GM12878 (cell line): ENCODE measurements around the gene CTIF. TPM values are rescaled to one million over a fixed set of nuclear protein-coding genes. Genes with fewer than 3 reads are reported as not detected.

Experiments
- ATAC-seq: fragments of 200-7000 bp; cut with Tn5 transposase; 3 replicates; pipeline ENCODE4 v1.9.1; 2020; ENCODE audit warnings: mild to moderate bottlenecking, moderate library complexity
- BruUV-seq: library from RNA; stranded (reverse); fragments of 400-500 nt; replicated peaks from 2 replicates; lab custom pipeline; 2021; lab: Mats Ljungman, UMichigan
- CTCF ChIA-PET: fragments of 300-600 bp; sonication (Branson Sonifier 250); formaldehyde crosslinking; extraction: SDS; loops from one replicate; lab custom pipeline; 2021; ENCODE audit warnings: inconsistent platforms; lab: Yijun Ruan, JAX
- POLR2A ChIA-PET: fragments of 350-600 bp; formaldehyde crosslinking; extraction: SDS; loops from one replicate; lab custom pipeline; 2021; ENCODE audit warnings: inconsistent platforms; lab: Charles Lee
- RAD21 ChIA-PET: fragments of 300-600 bp; sonication (Branson Sonifier 250); formaldehyde crosslinking; loops from one replicate; lab custom pipeline; 2023; ENCODE audit warnings: antibody characterized with exemption; ENCODE audit not compliant: unreplicated experiment; lab: Charles Lee
- SMC1A ChIA-PET: fragments of 300-600 bp; sonication (Branson Sonifier 250); formaldehyde crosslinking; loops from one replicate; lab custom pipeline; 2023; ENCODE audit not compliant: unreplicated experiment, uncharacterized antibody; lab: Charles Lee
- DNase-seq: peaks from one replicate; pipeline ENCODE4 v3.0.0-alpha.2; 2011; ENCODE audit warnings: low read depth, low spot score
- FAIRE-seq: peaks from 3 replicates; lab custom pipeline; 2011; peaks lifted over from hg19 to GRCh38; lab: Jason Lieb, UNC
- H2AFZ ChIP-seq: 2 replicates; pipeline ENCODE4 v1.6.0; 2011; ENCODE audit warnings: low read depth, low read length, control low read depth; ENCODE audit not compliant: control insufficient read depth
- H3K27ac ChIP-seq: 2 replicates; pipeline ENCODE4 v1.5.1; 2011; ENCODE audit warnings: control low read depth; ENCODE audit not compliant: control insufficient read depth, insufficient read depth
- H3K27me3 ChIP-seq, 2 experiments: replicated peaks in 1 of 2; 2 replicates each; pipeline versions ENCODE4 v1.6.0 to v1.6.1; 2011; ENCODE audit warnings: low read length in 1 of 2; ENCODE audit not compliant: control insufficient read depth in 2 of 2, insufficient read depth in 2 of 2
- H3K36me3 ChIP-seq, 2 experiments: 2 replicates each; pipeline ENCODE4 v1.5.1; 2011; ENCODE audit warnings: low read length in 1 of 2; ENCODE audit not compliant: control insufficient read depth in 2 of 2, insufficient read depth in 2 of 2
- H3K4me1 ChIP-seq: 2 replicates; pipeline ENCODE4 v1.6.1; 2011; ENCODE audit warnings: mild to moderate bottlenecking, low read length, moderate library complexity, mixed read lengths; ENCODE audit not compliant: control insufficient read depth, insufficient read depth
- H3K4me2 ChIP-seq: 2 replicates; pipeline ENCODE4 v1.6.0; 2011; ENCODE audit warnings: control low read depth; ENCODE audit not compliant: control insufficient read depth, insufficient read depth
- H3K4me3 ChIP-seq: fragments of 200-600 bp; sonication (generic); 2 replicates; pipeline ENCODE4 v1.5.1; 2016
- H3K79me2 ChIP-seq: 2 replicates; pipeline ENCODE4 v1.6.0; 2011; ENCODE audit warnings: low read length; ENCODE audit not compliant: control insufficient read depth, insufficient read depth
- H3K9ac ChIP-seq: 2 replicates; pipeline ENCODE4 v1.8.0; 2011; ENCODE audit warnings: low read length, control low read depth, mixed read lengths; ENCODE audit not compliant: control insufficient read depth, insufficient read depth
- H3K9me3 ChIP-seq: replicated peaks from 3 replicates; pipeline ENCODE4 v1.5.1; 2011; ENCODE audit warnings: mild to moderate bottlenecking, low read length; ENCODE audit not compliant: control insufficient read depth, insufficient read depth
- H4K20me1 ChIP-seq: 2 replicates; pipeline ENCODE4 v1.6.0; 2011; ENCODE audit not compliant: control insufficient read depth, insufficient read depth
- ATF3 ChIP-seq: IDR thresholded peaks from 2 replicates; pipeline ENCODE4 v1.6.1; 2011; ENCODE audit warnings: low read depth, mild to moderate bottlenecking, low read length, moderate library complexity, borderline replicate concordance; ENCODE audit errors: extremely low read depth
- CREB1 ChIP-seq: IDR thresholded peaks from 2 replicates; pipeline ENCODE4 v1.6.1; 2012; ENCODE audit warnings: low read depth, mild to moderate bottlenecking, inconsistent platforms
- IRF3 ChIP-seq: fragments of 450-650 bp; IDR thresholded peaks from 2 replicates; pipeline ENCODE4 v1.6.1; 2014; ENCODE audit warnings: mild to moderate bottlenecking
- JUND ChIP-seq: IDR thresholded peaks from 2 replicates; pipeline ENCODE4 v1.6.1; 2012; ENCODE audit warnings: low read depth, mild to moderate bottlenecking, low read length, improper control_type of control experiment, moderate library complexity
- MEF2A ChIP-seq: IDR thresholded peaks from 2 replicates; pipeline ENCODE4 v1.6.1; 2011; ENCODE audit warnings: low read depth, mild to moderate bottlenecking, low read length, moderate library complexity; ENCODE audit not compliant: insufficient read depth
- NBN ChIP-seq: fragments of 450-650 bp; IDR thresholded peaks from 2 replicates; pipeline ENCODE4 v1.6.1; 2016
- NR2C2 ChIP-seq: IDR thresholded peaks from 2 replicates; pipeline ENCODE4 v1.6.1; 2011; ENCODE audit warnings: borderline replicate concordance, low read depth; ENCODE audit not compliant: control insufficient read depth, insufficient read length
- RUNX3 ChIP-seq: IDR thresholded peaks from 2 replicates; pipeline ENCODE4 v1.6.1; 2012; ENCODE audit warnings: low read length, inconsistent platforms
- SMC3 ChIP-seq: IDR thresholded peaks from 2 replicates; pipeline ENCODE4 v1.6.1; 2011; ENCODE audit warnings: low read length, improper control_type of control experiment, borderline replicate concordance
- SRF ChIP-seq, 2 experiments: IDR thresholded peaks; 2 replicates each; pipeline ENCODE4 v1.6.1; 2011; ENCODE audit warnings: low read depth in 2 of 2, low read length in 2 of 2, mild to moderate bottlenecking in 1 of 2, moderate library complexity in 1 of 2
- STAT1 ChIP-seq: fragments of 450-650 bp; conservative IDR thresholded peaks from 2 replicates; pipeline ENCODE4 v1.6.1; 2014; ENCODE audit warnings: antibody characterized with exemption, mild to moderate bottlenecking
- SUZ12 ChIP-seq: fragments of 200-600 bp; sonication (generic); IDR thresholded peaks from one replicate; pipeline ENCODE4 v1.6.1; 2018; ENCODE audit warnings: antibody characterized with exemption, mild to moderate bottlenecking; ENCODE audit not compliant: unreplicated experiment
- TCF7 ChIP-seq: IDR thresholded peaks from 2 replicates; pipeline ENCODE4 v1.6.1; 2014; ENCODE audit warnings: antibody characterized with exemption, borderline replicate concordance
- ZBED1 ChIP-seq: IDR thresholded peaks from 2 replicates; pipeline ENCODE4 v1.6.1; 2016; ENCODE audit warnings: borderline replicate concordance
- ZBTB33 ChIP-seq: fragments of 450-650 bp; IDR thresholded peaks from 2 replicates; pipeline ENCODE4 v1.6.1; 2017; ENCODE audit warnings: mild to moderate bottlenecking
- ZZZ3 ChIP-seq: IDR thresholded peaks from 2 replicates; pipeline ENCODE4 v1.6.1; 2011; ENCODE audit warnings: low read depth; ENCODE audit not compliant: control insufficient read depth, insufficient read length
- WGBS: methylation state at CpG from one replicate; pipeline ENCODE4 v1.1.6; 2016; ENCODE audit warnings: low lambda C conversion rate; ENCODE audit not compliant: insufficient replicate concordance, insufficient coverage; ENCODE audit errors: missing lambda C conversion rate; 5-methylcytosine and 5-hydroxymethylcytosine counted together
- in situ Hi-C: fragments of 300-500 bp; cut with MboI; formaldehyde crosslinking; loops from 9 replicates; pipeline ENCODE4 v1.14.3; 2018; ENCODE audit warnings: mixed read lengths
- intact Hi-C: fragments of 100-400 bp; cut with micrococcal nuclease; formaldehyde crosslinking; loops from one replicate; pipeline ENCODE4 v1.14.2; 2022; ENCODE audit not compliant: unreplicated experiment
- polyA plus RNA-seq, 11 experiments: library from polyadenylated mRNA; depleted of rRNA in 4 of 11; unstranded in 6 of 11; stranded (reverse) in 5 of 11; fragments of >200 nt; fragmentation: Nextera tagmentation in 4 of 11; fragmentation: Illumina TruSeq in 1 of 11; extraction: Ambion mirVana in 4 of 11; extraction: Trizol in 1 of 11; gene quantifications; 1 replicate in 1 of 11; 2 replicates in 10 of 11; pipeline versions ENCODE4 v1.2.1 to v1.2.3, GENCODE V29; 2011 to 2016; ENCODE audit warnings: inconsistent platforms in 2 of 11, missing spikeins in 2 of 11, low read depth in 1 of 11
- total RNA-seq, 4 experiments: library from RNA; depleted of rRNA in 3 of 4; stranded (reverse); fragments of >200 nt in 3 of 4; fragmentation: Illumina TruSeq in 1 of 4; extraction: Trizol in 1 of 4; gene quantifications; 2 replicates each; pipeline versions ENCODE4 v1.2.1 to v1.2.3, GENCODE V29; 2013 to 2021

The CTIF gene
- total and polyA plus RNA-seq, 10 of the 15 experiments (the other 5 are each of a cell fraction or from before 2014, with no cell fraction given): 0.06 to 11.6 (median 2.5) TPM

GRCh38 chr18:48745293-48745692, 206.5 kb downstream of the CTIF start (continued):
- TF ChIP-seq IRF3: no peak
- TF ChIP-seq SMC3: no peak
- TF ChIP-seq NBN: no peak
- no peak for TF ChIP-seq RUNX3

- H3K79me2 ChIP-seq: no peaks in the 10 kb centered on the region
- WGBS: 82% methylated on average over 13 of the region's 13 CpGs
- in situ Hi-C loops: no loop called here
- no peaks in the 10 kb centered on the region for H3K9me3 ChIP-seq
- SMC1A ChIA-PET: interaction anchor here (0.7 to 1.4 kb wide), 4 partner anchors 9 to 400 kb away, joined by 3 read pairs; no protein-coding TSS in a partner anchor
- CTCF ChIA-PET: no interaction called here
- POLR2A ChIA-PET: no interaction called here
- RAD21 ChIA-PET: interaction anchor here (0.8 kb wide), 1 partner anchor 9 kb away, joined by 3 read pairs; no protein-coding TSS in a partner anchor
- H3K4me3 ChIP-seq: no peak overlapping the region
- no peak overlapping the region for H3K27ac ChIP-seq
- intact Hi-C loops: no loop called here
- DNase-seq (no peak), ATAC-seq (no peak), FAIRE-seq (no peak)
- no peak overlapping the region for H3K9ac ChIP-seq
- no peaks in the 10 kb centered on the region for H4K20me1 ChIP-seq
- BruUV-seq: no TSS peak
- no peak overlapping the region for H2AFZ ChIP-seq
- TF ChIP-seq ZZZ3 (no peak), CREB1 (no peak), MEF2A (no peak), ZBTB33 (no peak), ATF3 (no peak), SRF (IDR thresholded peaks at IDR 0.05; ENCODE audit: low read depth in 2 of 2, low read length in 2 of 2) (no peak), ZBED1 (no peak), SUZ12 (no peak), JUND (no peak), TCF7 (no peak), STAT1 (no peak), NR2C2 (no peak)
- H3K36me3 ChIP-seq: no peaks in the 10 kb centered on the region
- H3K27me3 ChIP-seq: no peaks in the 10 kb centered on the region
- H3K4me1 ChIP-seq: peaks cover 20% of the 10 kb centered on the region
- H3K4me2 ChIP-seq: no peak overlapping the region
Measured at GRCh38 chr18:48749768-48750167, 210.9 kb downstream of the CTIF start.
